Epithelial cell of esophagus (primary cell): ENCODE results near the gene CSMD2.

Experiments used
- DNase-seq: peaks from one replicate; pipeline ENCODE4 v3.0.0; 2010; ENCODE audit warnings: low read depth
- H3K4me3 ChIP-seq: 2 replicates; pipeline ENCODE4 v1.5.1; 2011; ENCODE audit warnings: mild to moderate bottlenecking, low read length, control low read depth
- CTCF ChIP-seq: IDR thresholded peaks from 2 replicates; pipeline ENCODE4 v1.5.1; 2011; ENCODE audit warnings: low read depth, mild to moderate bottlenecking, low read length, control low read depth, inconsistent platforms; ENCODE audit not compliant: insufficient read depth; ENCODE audit errors: missing control alignments

Gene CSMD2

DNA sequence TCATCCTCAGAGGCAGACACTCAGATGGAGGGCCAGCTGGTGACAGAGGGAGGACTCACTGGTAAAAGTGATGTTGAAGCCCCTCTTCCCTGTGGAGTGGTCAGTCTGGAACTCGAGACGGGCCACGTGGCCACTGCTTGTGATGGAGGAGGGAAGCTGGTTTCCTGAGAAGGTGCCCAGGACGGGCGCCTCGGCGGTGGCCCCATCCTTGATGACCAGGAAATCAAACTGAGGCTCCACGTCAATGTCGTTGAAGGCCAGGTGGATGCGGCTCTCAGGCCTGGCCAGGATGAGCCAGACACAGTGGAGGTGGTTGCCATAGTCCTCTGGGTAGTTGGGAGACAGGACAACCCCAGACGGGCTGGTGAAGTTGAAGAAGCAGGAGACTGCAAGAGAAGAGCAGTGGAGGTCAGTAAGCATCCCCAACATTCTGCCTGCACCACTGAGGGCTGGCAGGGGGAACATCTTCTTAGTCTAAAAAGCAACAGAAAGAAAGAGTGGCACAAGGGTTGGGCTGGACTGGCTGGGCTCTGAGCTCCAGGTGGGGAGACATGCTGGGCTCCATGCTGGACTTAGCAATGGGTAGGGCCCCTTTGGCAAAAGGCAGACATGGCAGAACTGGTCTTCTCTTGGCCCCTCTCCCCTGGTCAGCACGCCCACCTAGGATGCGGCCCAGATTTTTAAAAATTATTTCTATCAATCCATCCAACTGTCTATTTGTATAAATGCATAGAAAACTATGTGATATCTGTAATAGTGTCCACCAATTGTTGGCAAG lies 421.6 kb downstream of the CSMD2 start:
- no peak for TF ChIP-seq CTCF
- DNase-seq: no peak
- H3K4me3 ChIP-seq: no peak overlapping the region

GRCh38 chr1:33742663-33743062 lies 422.4 kb downstream of the CSMD2 start:
- no peak overlapping the region for H3K4me3 ChIP-seq
- TF ChIP-seq CTCF: no peak
- no peak for DNase-seq

DNA sequence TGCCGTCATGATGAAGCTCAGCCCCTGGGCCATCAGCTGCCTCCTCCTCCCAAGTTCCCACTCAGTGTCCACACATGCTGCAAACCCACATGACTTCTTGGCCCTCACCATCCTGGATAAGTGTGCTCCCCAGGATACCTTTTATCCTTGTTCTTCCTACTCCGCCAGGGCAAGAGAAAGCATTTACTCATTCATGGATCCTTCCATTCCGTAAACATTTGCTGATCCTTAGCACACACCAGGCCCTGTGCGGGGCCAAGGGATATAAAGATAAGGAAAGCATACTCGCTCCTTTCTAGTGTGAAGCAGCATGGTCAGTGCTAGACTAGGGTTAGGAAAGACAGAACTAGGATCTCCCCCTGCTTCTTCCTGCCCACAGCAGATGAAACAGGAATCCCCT lies 423.3 kb downstream of the CSMD2 start:
- no peak for DNase-seq
- no peak overlapping the region for H3K4me3 ChIP-seq
- TF ChIP-seq CTCF: no peak

DNA sequence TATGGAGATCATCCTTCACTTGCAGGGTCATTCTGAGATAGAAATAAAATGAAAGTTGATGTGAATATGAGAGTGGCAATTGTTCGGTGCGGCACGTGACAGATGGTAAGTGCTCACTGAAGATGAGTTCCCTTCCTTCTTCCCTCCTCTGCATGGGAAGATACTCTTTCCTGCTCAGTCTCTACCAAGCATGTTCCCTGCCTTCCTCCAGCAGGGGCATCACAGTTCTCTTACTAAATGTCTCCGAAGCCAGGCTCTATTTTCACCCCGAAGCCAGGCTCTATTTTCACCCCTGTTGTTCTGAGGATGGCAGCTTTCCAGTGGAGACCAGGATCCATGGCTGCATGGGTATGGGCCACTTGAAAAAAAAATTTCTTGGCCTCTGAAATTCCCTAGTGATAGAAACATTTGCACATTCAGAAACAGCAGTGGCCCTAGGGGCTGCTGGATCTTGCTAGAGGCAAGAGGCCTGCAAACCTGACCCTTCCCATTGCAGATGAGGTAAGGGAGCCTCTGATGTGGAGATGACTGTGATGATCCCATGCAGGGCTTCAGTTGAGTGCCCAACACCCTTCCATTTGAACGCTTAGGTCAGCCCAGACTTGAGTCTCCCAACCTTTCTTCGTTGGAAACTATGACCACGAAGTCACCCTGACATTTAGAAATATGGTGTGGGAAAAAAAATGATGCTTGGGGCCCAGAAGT lies 424.8 kb downstream of the CSMD2 start:
- H3K4me3 ChIP-seq: no peak overlapping the region
- TF ChIP-seq CTCF: no peak
- no peak for DNase-seq

- TF ChIP-seq CTCF: no peak
- no peak for DNase-seq
- no peak overlapping the region for H3K4me3 ChIP-seq
These were observed 426.1 kb downstream of the CSMD2 start for GRCh38 chr1:33738976-33739375.

DNA sequence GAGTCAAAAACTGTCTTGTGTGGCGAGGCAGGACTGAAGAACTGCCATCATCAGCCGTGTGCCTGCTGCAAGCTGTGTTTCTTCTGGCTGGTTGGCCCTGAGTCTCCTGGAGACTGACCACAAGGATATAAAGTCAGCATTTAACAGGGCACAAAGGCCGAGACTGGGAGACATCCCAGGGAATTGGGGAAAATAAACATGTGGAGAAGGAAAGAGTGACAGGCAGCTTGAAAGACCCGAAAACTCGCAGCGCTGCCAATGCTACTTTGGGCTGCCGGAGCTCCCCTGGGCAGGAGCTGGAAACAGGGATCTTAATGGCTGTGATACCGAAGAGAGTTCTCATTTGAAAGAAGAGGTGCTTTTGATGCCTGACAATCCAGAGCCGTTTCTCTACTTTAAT lies 426.5 kb downstream of the CSMD2 start:
- DNase-seq: no peak
- H3K4me3 ChIP-seq: no peak overlapping the region

More for the DNA sequence above, 426.5 kb downstream of the CSMD2 start:
- TF ChIP-seq CTCF: no peak
